Stimulated activated naive CD4-positive, alpha-beta T cell (primary cell): ENCODE measurements around the gene KIF1A.

Experiments
- DNase-seq, 6 experiments: peaks; one replicate each; lab custom pipeline; 2025; lab: John Stamatoyannopoulos, UW

Gene KIF1A

GRCh38 chr2:240803191-240803590, 16.8 kb downstream of the KIF1A start:
- no peak for DNase-seq

GRCh38 chr2:240799033-240799820, 20.8 kb downstream of the KIF1A start:
- no peak for DNase-seq

GRCh38 chr2:240798327-240798905, 21.6 kb downstream of the KIF1A start:
- DNase-seq = no peak

GRCh38 chr2:240797914-240798313, 22.1 kb downstream of the KIF1A start:
- no peak for DNase-seq

GRCh38 chr2:240797500-240797895, 22.5 kb downstream of the KIF1A start:
- DNase-seq = no peak

GRCh38 chr2:240796543-240797499, 23.2 kb downstream of the KIF1A start:
- no peak for DNase-seq

- no peak for DNase-seq
Observed at GRCh38 chr2:240795916-240796510, 24.0 kb downstream of the KIF1A start.

- DNase-seq = no peak
Observed at GRCh38 chr2:240795454-240795853, 24.6 kb downstream of the KIF1A start.

GRCh38 chr2:240794178-240794721, 25.8 kb downstream of the KIF1A start:
- no peak for DNase-seq

- no peak for DNase-seq
Observed at GRCh38 chr2:240793313-240794177, 26.5 kb downstream of the KIF1A start.

- no peak for DNase-seq
Observed at GRCh38 chr2:240792629-240793312, 27.2 kb downstream of the KIF1A start.

- DNase-seq = no peak
Observed at GRCh38 chr2:240791821-240792628, 28.0 kb downstream of the KIF1A start.

GRCh38 chr2:240791221-240791800, 28.7 kb downstream of the KIF1A start:
- no peak for DNase-seq

GRCh38 chr2:240790370-240791220, 29.4 kb downstream of the KIF1A start:
- DNase-seq = no peak

- no peak for DNase-seq
Observed at GRCh38 chr2:240789501-240790369, 30.3 kb downstream of the KIF1A start.

GRCh38 chr2:240789051-240789453, 31.0 kb downstream of the KIF1A start:
- DNase-seq = no peak

GRCh38 chr2:240788482-240788881, 31.5 kb downstream of the KIF1A start:
- no peak for DNase-seq
